ENCODE measurements around the gene SPESP1.

Gene SPESP1

DNA sequence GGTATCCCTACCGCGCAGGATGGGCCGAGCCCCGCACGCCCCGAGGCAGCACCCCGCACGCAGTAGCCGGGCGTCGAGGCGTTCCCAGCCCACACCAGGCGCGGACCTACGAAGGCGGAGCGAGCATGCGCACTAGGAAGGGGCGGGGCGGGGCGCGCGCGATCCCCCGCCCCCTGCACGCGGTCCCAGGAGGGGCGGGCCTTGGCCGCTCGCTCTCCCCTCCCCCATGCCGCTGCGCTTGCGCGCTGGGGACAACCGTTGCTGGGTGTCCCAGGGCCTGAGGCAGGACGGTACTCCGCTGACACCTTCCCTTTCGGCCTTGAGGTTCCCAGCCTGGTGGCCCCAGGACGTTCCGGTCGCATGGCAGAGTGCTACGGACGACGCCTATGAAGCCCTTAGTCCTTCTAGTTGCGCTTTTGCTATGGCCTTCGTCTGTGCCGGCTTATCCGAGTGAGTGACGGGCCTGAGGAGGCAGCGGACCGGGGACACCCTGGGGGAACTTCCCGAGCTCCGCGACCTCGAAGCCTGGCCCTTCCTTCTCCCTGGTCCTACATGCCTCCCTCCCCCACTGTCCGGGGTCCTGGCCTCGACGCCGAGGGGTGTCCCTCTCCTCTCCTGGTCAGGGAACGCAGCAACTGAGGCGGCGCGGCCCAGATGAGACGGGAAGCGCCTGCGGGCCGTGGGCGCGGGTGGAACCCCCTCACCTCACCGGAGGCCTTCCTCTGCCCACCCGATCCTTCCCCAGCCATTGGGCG is at the start of gene SPESP1:
TSS of gene SPESP1 (plus strand) at position 258 of the 755 bp plus-strand sequence. CDS start at position 387, 129 bp downstream.
- no peak for FAIRE-seq
- DNase-seq (ENCODE audit: insufficient read length, low spot score), result no peak

DNA sequence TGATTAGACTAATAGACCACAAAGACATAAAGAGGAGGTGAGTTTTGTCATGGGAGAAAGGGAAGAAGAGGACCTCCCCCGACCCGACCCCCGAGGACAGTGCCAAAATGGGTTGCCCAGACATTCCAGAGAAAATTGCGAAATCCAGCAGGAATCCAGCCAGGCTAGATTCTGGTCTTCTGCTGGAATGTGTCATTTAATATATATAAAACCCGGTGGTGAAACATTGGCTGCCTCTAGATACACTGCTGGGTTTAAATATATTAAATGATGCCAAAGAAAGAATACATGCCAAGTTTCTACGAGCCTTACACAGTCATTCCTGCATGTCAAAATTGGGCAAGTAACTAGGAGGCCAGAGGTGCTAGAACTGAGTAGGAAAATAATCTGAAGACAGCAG is 45.3 kb upstream of the SPESP1 start:
- FAIRE-seq, result no peak
- DNase-seq (ENCODE audit: insufficient read length, low spot score), result no peak

DNA sequence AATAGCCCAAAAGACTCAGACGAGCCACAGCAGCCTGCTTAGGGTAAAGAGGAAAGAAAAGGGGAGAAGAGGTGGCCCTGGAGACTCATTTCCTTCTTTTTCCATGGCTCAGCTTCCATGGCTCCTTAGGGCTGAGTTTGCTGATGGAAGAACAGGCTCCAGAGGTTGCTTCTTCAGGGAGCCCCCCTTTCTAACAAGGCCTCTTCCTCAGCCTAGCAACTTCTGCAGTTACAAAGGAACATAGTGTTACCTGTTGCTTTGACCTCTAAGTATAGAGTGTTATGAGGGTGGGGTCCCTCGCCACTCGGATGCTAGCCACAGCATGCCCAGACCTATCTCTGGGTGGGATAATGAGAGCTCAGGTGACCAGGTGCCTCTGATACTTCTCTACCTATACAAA is 43.2 kb upstream of the SPESP1 start:
- FAIRE-seq (no peak), DNase-seq (ENCODE audit: insufficient read length, low spot score) (no peak)

DNA sequence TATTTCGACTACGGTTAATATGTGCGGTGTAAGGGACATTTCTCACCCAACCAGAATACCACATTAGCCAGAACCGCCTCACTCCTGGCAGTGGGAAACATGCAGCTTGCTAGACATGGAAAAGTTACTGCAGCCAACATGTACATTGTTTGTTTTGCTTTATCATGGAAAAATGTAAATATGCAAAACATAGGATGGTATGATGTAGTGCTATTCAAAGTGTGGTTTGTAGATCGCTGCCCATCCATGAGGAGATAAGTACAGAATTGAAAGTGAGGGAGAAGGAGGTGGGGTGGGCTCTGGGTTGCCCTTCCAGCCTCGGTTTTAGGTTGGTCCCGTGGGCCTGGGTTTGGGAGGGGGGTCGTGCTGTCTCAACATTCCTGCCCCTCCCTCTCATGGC is 42.5 kb upstream of the SPESP1 start:
- FAIRE-seq (no peak), DNase-seq (ENCODE audit: insufficient read length, low spot score) (no peak)

DNA sequence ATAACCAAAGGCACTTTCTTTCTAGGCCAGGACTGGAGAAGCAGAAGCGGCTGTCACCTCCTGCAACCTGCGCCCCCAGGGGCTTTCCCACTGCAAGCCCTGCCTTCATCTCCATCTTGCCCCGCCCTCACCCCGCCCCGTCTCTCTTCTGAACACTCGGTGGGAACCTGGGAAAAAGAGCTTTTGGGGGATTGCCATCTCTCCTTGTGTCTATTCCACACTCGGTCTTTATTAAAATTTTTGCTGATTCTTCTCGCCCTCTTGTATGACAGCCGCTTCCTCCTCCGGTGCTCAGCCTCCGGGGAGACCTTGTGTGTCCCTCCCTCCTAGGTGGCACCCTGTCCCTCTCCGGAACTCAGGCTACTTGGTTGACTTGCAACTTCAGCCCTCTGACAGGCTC is 41.9 kb upstream of the SPESP1 start:
- FAIRE-seq (no peak), DNase-seq (ENCODE audit: insufficient read length, low spot score) (no peak)

DNA sequence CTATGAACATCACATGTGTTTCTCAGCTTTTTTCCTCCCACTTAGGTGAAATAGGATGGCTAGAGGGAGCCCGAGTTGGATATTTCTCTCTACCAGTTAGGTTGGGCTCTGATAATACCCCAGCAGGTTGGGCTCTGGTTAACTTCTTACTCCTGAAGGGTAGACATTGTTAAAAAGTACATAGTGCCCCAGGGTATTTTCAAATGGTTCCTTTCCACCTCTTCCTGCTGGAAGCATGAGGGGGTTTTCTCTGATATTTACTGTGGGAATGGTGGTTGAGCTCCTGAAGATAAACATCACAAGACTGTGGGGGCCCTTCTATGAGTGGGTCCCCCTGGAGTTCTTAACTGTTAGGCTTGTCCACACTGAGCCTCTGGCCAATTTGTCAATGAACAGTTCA is 36.1 kb upstream of the SPESP1 start:
- DNase-seq (ENCODE audit: insufficient read length, low spot score), result no peak
- no peak for FAIRE-seq

DNA sequence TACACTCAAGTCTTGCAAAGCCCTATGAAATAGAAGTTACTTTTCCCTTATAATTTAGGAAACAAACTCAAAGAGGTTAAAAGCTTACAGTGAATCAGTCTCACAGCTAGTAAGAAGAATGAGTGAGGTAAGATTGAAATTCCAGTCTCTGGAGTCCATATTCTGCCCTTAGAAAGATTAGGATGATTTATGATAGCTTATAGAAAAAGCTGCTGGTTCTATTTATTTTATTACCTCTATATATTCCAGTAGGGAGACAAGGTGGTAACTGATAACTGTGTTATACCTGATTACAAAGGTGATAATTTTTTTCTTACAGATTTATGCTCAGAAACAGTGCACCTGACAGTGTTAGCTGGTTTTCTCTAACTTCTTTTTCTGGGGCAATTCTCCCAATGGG is 34.1 kb upstream of the SPESP1 start:
- FAIRE-seq, result no peak
- DNase-seq (ENCODE audit: insufficient read length, low spot score), result no peak

DNA sequence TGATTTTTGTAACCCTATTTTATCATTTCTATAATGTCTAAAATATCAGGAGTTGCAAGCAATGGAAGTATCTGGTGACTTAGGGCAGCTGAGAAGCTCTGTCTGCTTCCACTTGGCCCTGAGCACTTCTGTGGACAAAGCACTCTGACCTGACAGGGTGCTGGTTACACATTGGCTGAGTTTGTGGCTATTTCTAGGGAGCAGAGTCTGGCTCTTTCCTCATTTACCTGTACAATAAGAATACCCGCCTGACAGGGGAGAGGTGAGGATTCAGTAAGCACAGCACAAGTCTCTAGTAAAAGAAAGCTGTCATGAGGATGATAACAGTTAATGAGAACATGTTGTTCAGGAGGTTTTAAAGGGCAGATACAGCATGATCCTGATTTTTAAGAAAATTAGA is 33.3 kb upstream of the SPESP1 start:
- no peak for FAIRE-seq
- no peak for DNase-seq (ENCODE audit: insufficient read length, low spot score)

DNA sequence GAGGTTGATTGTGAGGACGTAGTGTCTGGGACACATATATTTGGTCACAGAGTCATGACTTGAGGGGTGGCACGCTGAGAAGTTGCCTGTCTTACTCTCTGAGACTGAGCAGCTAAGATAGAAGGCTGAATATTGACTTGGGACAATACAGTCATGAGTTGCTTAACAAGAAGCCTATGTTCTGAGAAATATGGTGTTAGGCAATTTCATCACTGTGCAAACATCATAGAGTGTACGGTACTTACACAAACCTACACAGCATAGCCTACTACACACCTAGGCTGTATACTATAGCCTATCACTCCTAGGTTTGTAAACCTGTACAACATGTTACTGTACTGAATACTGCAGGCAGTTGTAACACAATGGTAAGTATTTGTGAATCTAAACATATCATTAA is 30.3 kb upstream of the SPESP1 start:
- no peak for DNase-seq (ENCODE audit: insufficient read length, low spot score)
- FAIRE-seq, result no peak

DNA sequence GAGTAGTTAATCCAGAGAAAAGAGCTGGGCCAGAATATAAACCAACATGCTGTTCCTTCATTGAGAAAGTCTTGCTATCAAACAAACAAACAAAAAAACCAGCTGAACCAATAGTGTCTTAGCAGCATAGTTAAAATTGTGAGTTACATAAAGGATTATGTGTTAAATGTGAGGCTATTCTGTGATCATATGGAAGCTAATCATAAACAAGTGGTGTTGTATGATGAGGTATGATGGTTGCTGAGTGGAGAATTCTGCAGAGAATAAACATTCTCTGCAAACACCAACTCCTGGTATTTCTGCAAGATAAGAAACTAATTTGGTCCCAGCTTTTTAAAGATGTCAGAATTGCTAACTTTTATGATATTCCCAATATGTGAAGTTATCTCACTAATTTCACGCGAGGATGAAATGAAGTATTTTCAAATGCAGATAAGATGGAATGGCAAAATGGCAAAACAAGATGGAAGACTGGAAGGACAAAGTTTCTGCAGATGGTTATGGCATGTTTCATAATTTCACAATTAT is 22.9 kb upstream of the SPESP1 start:
- DNase-seq (ENCODE audit: insufficient read length, low spot score) (no peak), FAIRE-seq (no peak)

DNA sequence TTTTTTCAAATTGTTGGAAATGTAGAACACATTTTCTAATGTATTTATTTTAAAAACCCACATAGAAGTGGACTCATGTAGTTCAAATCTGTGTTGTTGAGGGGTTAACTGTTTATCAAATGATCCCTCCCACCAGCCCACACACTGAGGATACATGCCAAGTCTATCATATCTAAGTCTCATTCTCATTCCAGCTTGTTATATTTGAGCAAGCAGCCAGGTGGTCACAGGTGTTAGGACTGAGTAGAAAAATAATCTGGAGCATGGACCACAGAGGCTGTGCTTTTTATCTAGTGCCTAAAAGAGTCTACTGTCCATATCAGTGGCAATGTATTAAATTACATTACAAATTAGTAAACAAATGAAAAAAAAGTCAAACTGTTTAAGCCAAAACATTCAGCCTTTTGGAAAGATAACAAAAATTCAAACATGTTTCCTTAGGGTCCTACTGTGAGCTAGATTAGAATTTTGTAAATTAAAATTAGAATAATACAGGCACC is 20.7 kb upstream of the SPESP1 start:
- FAIRE-seq, result no peak

DNA sequence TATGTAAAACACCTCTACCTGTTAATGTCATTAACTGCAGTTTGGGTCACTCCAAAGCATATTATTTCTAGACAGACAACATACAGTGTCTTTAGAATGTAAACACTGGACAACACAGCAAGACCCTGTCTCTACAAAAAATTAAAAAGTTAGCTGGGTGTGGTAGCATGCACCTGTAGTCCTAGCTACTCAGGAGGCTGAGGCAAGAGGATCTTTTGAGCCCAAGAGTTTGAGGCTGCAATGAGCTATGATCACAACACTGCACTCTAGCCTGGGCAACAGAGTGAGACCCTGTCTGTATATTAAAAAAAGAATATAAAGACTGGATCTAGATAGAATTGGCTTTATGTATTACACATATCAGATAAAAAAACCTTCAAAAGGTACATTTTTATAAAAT is 20.0 kb upstream of the SPESP1 start:
- no peak for DNase-seq (ENCODE audit: insufficient read length, low spot score)
- no peak for FAIRE-seq

More for the DNA sequence above, 20.7 kb upstream of the SPESP1 start:
- no peak for DNase-seq (ENCODE audit: insufficient read length, low spot score)

DNA sequence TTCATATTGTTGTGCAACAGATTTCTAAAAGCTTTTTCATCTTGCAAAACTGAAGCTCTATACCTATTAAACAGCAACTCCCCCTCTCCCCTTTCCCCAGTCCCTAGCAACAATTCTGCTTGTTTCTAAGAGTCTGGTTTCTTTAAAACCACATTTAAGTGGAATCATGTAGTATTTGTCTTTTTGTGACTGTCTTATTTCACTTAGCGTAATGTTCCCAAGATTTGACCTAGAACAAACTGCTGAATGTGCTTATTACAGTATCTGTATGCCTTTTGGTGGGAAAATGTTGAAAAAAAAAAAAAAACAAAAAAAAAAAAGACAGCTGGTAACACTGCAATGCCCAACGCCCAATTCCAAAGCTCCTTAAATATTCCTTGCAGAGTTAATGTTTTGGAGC is 19.5 kb upstream of the SPESP1 start:
- no peak for DNase-seq (ENCODE audit: insufficient read length, low spot score)
- no peak for FAIRE-seq

DNA sequence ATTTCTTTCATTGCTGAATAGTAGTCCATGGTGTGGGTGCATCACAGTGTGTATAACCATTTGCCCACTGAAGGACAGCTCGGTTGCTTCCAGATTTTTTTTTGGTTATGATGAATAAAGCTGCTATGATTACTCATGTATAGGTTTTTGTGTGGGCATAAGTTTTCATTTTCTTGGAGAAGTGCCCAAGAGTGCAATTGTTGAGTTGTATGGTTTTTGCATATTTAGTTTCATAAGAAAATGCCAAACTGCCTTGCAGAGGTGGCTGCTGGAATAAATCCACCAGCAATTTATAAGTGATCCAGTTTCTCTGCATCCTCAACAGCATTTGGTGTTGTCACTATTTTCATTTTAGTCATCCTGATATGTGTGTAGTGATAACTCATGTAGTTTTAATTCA is 8.4 kb upstream of the SPESP1 start:
- DNase-seq (ENCODE audit: insufficient read length, low spot score), result no peak
- no peak for FAIRE-seq

DNA sequence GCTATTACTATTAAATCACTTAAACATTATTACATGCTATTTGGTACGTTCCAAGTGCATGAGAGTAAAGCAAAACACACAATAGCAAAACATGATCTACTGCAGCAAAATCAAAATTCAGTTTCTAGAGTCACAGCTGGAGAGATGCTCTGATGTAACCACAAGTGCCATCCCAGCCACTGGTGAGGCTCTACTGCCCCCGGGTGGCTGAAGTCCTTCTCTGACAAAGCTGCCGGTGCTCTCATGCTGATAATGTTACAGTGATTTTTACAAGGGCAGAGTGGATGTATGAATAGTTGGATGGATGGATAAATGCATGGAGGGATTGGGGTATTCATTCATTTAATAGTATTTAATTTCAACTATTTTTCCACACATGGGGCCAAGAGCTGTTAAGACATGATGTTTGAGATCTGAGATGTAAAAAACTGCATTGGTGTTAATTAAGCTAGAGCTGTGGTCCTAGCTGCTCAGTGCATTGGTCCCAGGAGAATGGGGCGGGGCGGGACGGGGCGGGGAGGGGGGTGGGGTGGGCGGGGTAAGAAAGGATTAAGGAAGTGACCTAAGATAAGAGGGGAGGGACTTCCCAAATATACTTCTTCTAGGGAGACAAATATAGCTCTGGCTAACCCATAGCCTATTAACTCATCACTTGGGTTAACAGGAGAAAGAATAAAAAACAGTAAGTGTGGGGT is 5.3 kb upstream of the SPESP1 start:
- DNase-seq (ENCODE audit: insufficient read length, low spot score), result peak; percentile 64
- peak; percentile 66 for FAIRE-seq

DNA sequence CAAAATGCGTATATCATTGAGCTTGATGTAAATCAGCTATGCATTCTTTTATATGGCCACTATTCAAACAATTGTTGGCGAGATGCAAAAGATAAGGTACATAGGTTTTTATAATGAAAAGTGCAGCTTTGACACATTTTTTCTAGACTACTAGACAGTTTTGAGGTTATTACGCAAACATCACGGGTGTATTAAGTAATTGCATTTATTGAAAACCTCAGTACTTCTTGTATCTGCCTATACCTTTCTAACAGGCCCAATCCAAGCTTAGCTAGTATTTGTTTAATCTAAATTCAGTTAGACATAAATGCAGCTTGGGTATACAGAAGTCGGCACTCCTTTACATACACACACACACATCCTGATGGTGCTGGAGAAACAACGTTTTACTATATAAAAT is 2.7 kb downstream of the SPESP1 start:
- no peak for DNase-seq (ENCODE audit: insufficient read length, low spot score)
- no peak for FAIRE-seq

DNA sequence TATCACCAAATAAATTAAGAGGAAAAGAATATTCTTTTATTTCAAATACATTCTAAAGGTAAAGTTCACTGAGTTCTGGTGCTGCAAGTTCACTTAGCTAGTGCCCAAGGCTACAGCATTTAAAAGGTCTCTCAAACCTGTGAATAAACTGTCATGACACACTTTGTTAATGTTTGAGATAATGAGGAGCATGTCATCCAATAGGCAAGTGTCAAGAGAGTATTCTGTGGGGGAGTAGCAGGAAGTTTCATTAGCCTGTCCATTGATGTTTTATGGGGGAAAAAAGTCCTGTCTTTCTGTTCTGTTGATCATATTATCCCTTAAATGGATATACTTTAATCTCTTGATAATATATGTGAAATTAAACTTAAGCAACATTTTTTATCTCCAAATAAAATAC is 4.0 kb downstream of the SPESP1 start:
- FAIRE-seq, result no peak
- DNase-seq (ENCODE audit: insufficient read length, low spot score), result no peak

DNA sequence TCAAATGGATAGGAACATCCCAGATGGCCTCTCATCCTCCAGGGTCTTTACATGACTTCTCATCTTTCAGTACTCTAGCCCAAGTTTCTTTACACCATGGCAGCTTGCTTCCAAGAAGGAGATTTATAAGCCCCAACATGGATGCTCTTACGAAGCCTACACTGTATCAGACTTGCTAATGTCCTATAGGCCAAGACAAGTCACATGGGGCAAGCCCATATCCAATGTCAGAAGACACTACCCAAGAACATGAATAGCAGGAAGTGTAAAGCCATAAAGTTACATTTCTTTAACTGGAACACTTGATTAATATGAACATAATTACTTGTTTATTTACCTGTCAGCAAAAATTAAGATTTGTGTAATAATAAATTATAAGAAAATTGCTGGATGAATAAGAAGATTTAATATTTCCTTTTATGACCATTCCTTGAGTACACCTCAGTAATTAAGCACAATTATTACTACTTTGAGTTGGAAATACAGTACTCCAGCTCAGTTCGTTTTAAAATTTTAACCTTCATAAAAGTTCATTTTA is 5.1 kb downstream of the SPESP1 start:
- DNase-seq (ENCODE audit: insufficient read length, low spot score), result no peak
- FAIRE-seq, result no peak

DNA sequence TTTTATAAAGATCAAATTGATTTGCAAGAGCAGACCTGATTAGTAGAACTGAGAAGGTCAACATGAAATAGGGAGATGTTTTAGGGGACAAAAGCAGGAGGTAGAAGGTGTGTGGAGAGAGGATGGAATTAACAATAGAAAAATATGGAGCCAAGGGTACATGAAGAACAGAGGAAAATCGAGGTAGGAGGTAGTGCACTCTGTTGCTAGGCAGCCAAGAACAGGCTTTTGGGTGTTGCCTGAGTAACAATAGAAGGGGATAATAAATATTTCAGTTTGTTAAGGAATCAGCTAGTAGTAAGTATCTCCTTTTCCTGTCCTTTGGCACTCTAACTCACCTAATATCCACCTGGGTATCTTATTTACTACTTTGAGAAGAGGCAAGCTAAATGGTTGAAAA is 9.2 kb downstream of the SPESP1 start:
- no peak for FAIRE-seq
- DNase-seq (ENCODE audit: insufficient read length, low spot score), result no peak

DNA sequence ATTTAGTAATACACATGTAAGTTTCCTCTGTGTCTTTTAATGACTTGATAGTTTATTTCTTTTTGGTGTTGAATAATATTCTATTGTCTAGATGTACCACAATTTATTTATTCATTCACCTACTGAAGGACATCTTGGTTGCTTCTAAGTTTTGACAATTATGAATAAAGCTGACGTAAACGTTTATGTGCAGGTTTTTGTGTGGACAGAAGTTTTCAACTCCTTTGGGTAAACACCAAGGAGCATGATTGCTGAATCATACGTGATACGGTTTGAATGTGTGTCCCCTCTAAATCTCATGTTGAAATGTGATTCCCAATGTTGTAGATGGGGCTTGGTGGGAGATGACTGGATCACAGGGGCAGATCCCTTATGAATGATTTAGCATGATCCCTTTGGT is 21.5 kb downstream of the SPESP1 start:
- DNase-seq (ENCODE audit: insufficient read length, low spot score) (no peak), FAIRE-seq (no peak)

DNA sequence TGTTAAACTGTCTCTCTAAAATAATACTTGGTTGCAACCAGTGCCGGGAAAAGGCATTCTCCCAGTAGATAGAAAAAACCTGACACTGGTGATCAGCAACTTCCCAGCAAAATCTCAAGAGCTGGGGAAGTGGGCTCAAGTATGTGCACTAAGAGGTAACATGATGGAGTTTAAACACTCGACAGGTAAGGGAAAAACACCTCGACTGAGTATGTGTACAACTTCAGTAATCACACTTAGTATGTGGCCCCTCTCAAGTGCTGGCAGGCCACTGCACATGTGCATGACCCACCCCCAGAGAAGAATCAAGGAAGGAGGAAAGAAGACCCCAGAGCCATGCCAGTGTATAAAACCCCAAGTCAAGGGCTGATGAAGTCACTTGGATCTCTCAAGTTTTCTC is 27.4 kb downstream of the SPESP1 start:
- DNase-seq (ENCODE audit: insufficient read length, low spot score) (no peak), FAIRE-seq (no peak)

DNA sequence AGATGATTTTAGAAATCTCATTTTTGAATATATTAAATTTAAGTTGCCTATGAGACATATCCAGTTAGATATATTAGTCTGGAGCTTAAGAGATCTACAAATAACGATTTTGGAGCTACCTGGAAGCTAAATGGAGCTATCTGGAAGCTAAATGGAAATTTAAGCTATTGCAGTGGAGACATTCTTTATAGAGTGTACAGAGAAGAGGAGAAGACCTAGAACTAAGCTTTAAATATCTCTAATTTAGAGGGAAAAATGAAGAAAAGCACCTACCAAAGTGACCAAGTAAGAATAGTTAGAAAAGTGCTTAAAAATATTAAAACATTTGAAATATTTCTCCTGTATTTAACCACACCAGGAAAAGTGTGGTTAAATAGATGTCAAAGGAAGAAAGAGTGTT is 28.3 kb downstream of the SPESP1 start:
- no peak for FAIRE-seq
- no peak for DNase-seq (ENCODE audit: insufficient read length, low spot score)
